ENCODE data around the gene ATG13. TPM values are rescaled to one million over a fixed set of nuclear protein-coding genes. Genes with fewer than 3 reads are reported as not detected.

The ATG13 gene
- total RNA-seq, 1 donor from 2014 or later, result 30.8 TPM

DNA sequence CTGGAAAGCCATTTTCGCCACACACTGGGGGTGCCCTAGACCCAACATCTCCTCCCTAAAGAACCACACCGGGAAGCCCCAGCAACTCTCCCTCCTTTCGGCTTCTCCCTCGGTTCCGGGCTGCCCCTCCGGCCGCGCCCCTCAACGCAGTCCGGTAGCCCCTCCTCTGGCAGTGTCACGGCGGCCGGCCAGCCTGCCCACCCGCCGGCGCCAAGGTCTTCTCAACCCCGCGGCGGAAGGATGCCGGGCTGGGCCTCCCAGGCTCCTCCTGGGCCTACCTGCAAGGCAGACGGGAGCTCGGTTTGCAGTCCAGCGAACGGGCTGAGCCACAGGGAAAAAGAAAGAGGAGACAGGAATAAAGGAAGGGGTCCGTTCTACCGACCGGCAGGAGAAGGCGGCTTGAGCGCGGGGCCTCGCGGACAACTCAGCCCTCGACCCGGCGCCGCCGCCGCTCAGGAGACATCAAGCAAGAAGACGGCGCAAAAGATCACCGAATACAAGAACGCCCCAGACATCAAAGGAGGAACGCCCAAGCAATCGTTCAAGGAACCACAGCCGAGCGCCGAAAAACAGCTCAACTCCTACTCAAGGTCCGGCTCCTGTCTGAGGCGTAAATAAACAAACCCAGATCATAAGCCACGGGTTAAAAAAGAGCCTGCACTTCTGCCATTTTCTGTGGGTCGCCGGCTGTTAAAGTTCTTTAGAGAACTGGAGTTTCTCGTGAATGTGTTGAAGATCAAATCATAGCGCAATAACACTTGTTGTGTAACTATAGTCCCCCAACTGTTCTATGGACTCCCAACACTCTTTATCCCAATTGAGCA is 23.6 kb upstream of the ATG13 start, which contains the start of gene AMBRA1:
Gene AMBRA1 (minus strand): TSS at position 474 of the 824 bp plus-strand sequence. CDS start 45,643 bp downstream, outside the sequence.
- H3K9me3 ChIP-seq (ENCODE audit: control insufficient read depth in 3 of 3, low read length in 3 of 3), result no peaks in the 10 kb centered on the region
- peaks cover 12 to 31% (median 24%) of the 10 kb centered on the region in 3 donors for H3K4me1 ChIP-seq (ENCODE audit: control insufficient read depth in 3 of 3, insufficient read depth in 3 of 3, low read length in 3 of 3)
- peak within 1 kb of the TSS; percentile 75 to 98 (median 81) for H3K4me3 ChIP-seq (ENCODE audit: low read length in 3 of 3)
- peak within 1 kb of the TSS; percentile 78 for H3K27ac ChIP-seq (ENCODE audit: low read depth, low read length)
- peak within 1 kb of the TSS; percentile 90 to 92 (median 91) for H3K9ac ChIP-seq (ENCODE audit: low read depth in 1 of 3, low read length in 3 of 3)
- no peaks in the 10 kb centered on the region for H3K27me3 ChIP-seq (ENCODE audit: control insufficient read depth in 3 of 3, insufficient read depth in 3 of 3, low read length in 3 of 3)
- no peaks in the 10 kb centered on the region for H3K36me3 ChIP-seq (ENCODE audit: control insufficient read depth in 3 of 3, insufficient read depth in 3 of 3, low read length in 3 of 3)

DNA sequence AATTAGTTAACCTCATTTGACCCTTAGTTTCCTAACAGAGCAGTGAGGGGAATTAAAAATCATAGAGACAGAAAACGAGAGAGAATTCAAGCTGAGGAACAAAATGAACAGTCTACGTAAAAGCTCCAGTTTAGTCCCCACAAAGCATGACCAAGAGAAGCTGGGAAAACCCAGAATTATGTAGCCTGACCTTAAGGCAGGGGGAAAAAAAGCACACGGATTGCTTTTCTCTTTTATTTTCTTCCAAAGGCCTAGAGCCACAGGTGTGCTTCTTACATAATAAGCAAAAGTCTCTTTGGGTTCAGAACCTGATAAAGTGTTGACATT is 23.0 kb upstream of the ATG13 start:
- Histone ChIP-seq H3K27me3 (ENCODE audit: control insufficient read depth in 3 of 3, insufficient read depth in 3 of 3, low read length in 3 of 3) (no peaks in the 10 kb centered on the region), H3K9me3 (ENCODE audit: control insufficient read depth in 3 of 3, low read length in 3 of 3) (no peaks in the 10 kb centered on the region), H3K4me1 (ENCODE audit: control insufficient read depth in 3 of 3, insufficient read depth in 3 of 3, low read length in 3 of 3) (peaks cover 12 to 31% (median 24%) of the 10 kb centered on the region in 3 donors), H3K9ac (ENCODE audit: low read depth in 1 of 3, low read length in 3 of 3) (peak overlapping the region; percentile 90 to 92 (median 91)), H3K36me3 (ENCODE audit: control insufficient read depth in 3 of 3, insufficient read depth in 3 of 3, low read length in 3 of 3) (no peaks in the 10 kb centered on the region), H3K27ac (ENCODE audit: low read depth, low read length) (peak overlapping the region; percentile 78), H3K4me3 (ENCODE audit: low read length in 3 of 3) (peak overlapping the region; percentile 75 to 98 (median 81))

DNA sequence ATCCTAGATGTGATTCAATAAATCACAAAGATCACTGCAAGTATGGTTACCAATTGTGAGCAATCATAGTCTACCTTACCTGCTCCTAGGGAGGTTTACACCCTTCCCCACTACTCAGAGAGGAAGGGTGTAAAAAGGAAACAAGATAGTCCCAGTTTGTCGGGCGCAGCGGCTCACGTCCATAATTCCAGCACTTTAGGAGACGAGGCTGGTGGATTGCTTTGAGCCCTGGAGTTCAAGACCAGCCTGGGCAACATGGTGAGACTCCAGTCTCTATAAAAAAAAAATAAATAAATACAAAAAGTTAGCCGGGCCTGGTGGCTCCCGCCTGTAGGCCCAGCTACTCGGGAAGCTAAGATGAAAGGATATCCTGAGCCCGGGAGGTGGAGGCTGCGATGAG is 22.6 kb upstream of the ATG13 start:
- Histone ChIP-seq H3K4me3 (ENCODE audit: low read length in 3 of 3) (peak overlapping the region in 2 of 3 donors; percentile 75 to 98), H3K9me3 (ENCODE audit: control insufficient read depth in 3 of 3, low read length in 3 of 3) (no peaks in the 10 kb centered on the region), H3K36me3 (ENCODE audit: control insufficient read depth in 3 of 3, insufficient read depth in 3 of 3, low read length in 3 of 3) (no peaks in the 10 kb centered on the region), H3K27me3 (ENCODE audit: control insufficient read depth in 3 of 3, insufficient read depth in 3 of 3, low read length in 3 of 3) (no peaks in the 10 kb centered on the region), H3K9ac (ENCODE audit: low read depth in 1 of 3, low read length in 3 of 3) (no peak overlapping the region), H3K27ac (ENCODE audit: low read depth, low read length) (peak overlapping the region; percentile 78), H3K4me1 (ENCODE audit: control insufficient read depth in 3 of 3, insufficient read depth in 3 of 3, low read length in 3 of 3) (peaks cover 12 to 31% (median 24%) of the 10 kb centered on the region in 3 donors)

DNA sequence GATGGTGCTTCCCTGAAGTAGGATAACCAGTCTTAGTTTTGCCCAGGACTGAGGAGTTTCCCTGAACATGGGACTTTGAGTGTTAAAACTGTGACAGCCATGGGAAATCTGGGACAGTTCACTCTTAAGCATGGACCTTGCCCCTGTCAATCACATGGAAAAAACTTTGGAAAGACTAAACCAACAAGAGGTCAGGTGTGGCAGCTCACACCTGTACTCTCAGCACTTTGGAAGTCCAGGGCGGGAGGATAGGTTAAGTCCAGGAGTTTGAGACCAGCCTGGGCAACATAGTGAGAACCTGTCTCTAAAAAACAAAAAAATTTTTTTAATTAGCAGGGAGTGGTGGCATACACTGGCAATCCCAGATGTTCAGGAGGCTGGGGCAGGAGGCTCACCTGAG is 20.2 kb upstream of the ATG13 start:
- Histone ChIP-seq H3K4me1 (ENCODE audit: control insufficient read depth in 3 of 3, insufficient read depth in 3 of 3, low read length in 3 of 3) (peaks cover 7 to 27% (median 16%) of the 10 kb centered on the region in 3 donors), H3K4me3 (ENCODE audit: low read length in 3 of 3) (no peak overlapping the region), H3K9ac (ENCODE audit: low read depth in 1 of 3, low read length in 3 of 3) (no peak overlapping the region), H3K9me3 (ENCODE audit: control insufficient read depth in 3 of 3, low read length in 3 of 3) (no peaks in the 10 kb centered on the region), H3K36me3 (ENCODE audit: control insufficient read depth in 3 of 3, insufficient read depth in 3 of 3, low read length in 3 of 3) (no peaks in the 10 kb centered on the region), H3K27ac (ENCODE audit: low read depth, low read length) (no peak overlapping the region), H3K27me3 (ENCODE audit: control insufficient read depth in 3 of 3, insufficient read depth in 3 of 3, low read length in 3 of 3) (no peaks in the 10 kb centered on the region)

DNA sequence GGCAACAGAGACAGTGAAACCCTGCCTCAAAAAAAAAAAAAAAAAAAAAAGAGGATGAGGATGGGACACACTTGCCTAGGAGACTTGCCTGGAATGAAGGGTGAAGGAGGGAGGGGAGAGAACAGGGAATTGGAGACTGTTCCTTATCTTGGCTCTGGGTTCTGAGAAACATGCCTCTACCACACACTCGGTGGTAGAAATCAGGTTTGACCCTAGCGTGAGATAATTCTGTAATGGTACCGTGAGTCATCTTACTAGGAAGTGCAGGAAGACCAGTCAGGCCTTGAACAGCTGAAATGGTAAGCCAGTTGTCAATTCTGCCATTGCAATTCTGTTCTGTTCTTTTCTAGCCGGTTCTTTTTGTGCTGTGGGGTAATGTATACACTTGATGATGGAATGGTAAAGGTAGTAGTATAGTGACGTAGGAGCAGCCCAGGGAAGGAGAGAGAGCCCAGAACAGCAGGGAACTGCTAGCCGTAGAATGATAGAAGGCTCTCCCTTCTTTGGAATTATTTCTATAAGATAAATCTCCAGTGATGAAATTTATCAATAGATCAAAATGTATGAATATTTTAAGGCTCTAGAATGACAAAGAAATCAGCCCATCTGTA is 19.6 kb upstream of the ATG13 start:
- H3K4me3 ChIP-seq (ENCODE audit: low read length in 3 of 3), result no peak overlapping the region

DNA sequence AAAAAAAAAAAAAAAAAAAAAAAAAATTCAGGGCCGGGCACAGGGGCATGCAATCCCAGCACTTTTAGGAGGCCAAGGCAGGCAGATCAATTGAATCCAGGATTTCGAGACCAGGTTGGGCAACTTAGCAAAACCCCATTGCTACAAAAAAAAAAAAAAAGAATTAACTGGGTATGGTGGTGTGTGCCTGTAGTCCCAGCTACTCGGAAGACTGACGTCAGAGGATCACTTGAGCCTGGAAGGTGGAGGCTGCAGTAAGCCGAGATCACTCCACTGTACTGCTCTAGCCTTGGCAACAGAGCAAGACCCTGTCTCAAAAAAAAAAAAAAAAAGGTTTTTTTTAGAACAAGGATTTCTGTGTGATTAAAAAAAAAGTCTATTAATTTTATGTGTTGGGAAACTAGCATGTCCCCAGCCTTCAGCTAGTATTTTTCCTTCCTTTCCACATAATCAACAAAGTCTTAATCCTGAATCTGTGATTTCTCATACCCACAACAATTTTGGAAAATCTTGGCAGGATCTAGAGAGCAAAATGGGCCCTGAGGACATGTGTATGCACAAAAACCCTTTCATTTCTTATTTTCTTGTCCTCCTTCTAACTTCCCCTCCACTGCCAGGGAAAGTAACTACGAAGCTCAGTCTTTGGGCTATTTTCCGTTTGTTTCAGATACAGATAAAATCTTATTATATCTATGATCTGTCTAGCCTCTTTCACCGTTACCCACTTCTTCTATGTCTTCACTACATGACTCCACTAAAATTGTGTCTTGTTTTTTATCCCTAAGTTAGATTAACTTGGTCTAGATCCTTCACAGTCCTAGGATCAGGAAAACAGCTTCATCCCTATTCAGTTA is 17.8 kb upstream of the ATG13 start:
- Histone ChIP-seq H3K9me3 (ENCODE audit: control insufficient read depth in 3 of 3, low read length in 3 of 3) (no peaks in the 10 kb centered on the region), H3K9ac (ENCODE audit: low read depth in 1 of 3, low read length in 3 of 3) (no peak overlapping the region), H3K4me1 (ENCODE audit: control insufficient read depth in 3 of 3, insufficient read depth in 3 of 3, low read length in 3 of 3) (peaks cover 0 to 9% (median 0%) of the 10 kb centered on the region in 3 donors), H3K27ac (ENCODE audit: low read depth, low read length) (peak overlapping the region; percentile 28), H3K27me3 (ENCODE audit: control insufficient read depth in 3 of 3, insufficient read depth in 3 of 3, low read length in 3 of 3) (no peaks in the 10 kb centered on the region), H3K4me3 (ENCODE audit: low read length in 3 of 3) (no peak overlapping the region), H3K36me3 (ENCODE audit: control insufficient read depth in 3 of 3, insufficient read depth in 3 of 3, low read length in 3 of 3) (peaks cover 0 to 4% (median 3%) of the 10 kb centered on the region in 3 donors)

More for the DNA sequence above, 19.6 kb upstream of the ATG13 start:
- peaks cover 1 to 21% (median 11%) of the 10 kb centered on the region in 3 donors for H3K4me1 ChIP-seq (ENCODE audit: control insufficient read depth in 3 of 3, insufficient read depth in 3 of 3, low read length in 3 of 3)
- H3K27ac ChIP-seq (ENCODE audit: low read depth, low read length), result no peak overlapping the region
- H3K9me3 ChIP-seq (ENCODE audit: control insufficient read depth in 3 of 3, low read length in 3 of 3), result no peaks in the 10 kb centered on the region
- no peak overlapping the region for H3K9ac ChIP-seq (ENCODE audit: low read depth in 1 of 3, low read length in 3 of 3)
- no peaks in the 10 kb centered on the region for H3K27me3 ChIP-seq (ENCODE audit: control insufficient read depth in 3 of 3, insufficient read depth in 3 of 3, low read length in 3 of 3)
- H3K36me3 ChIP-seq (ENCODE audit: control insufficient read depth in 3 of 3, insufficient read depth in 3 of 3, low read length in 3 of 3), result no peaks in the 10 kb centered on the region

DNA sequence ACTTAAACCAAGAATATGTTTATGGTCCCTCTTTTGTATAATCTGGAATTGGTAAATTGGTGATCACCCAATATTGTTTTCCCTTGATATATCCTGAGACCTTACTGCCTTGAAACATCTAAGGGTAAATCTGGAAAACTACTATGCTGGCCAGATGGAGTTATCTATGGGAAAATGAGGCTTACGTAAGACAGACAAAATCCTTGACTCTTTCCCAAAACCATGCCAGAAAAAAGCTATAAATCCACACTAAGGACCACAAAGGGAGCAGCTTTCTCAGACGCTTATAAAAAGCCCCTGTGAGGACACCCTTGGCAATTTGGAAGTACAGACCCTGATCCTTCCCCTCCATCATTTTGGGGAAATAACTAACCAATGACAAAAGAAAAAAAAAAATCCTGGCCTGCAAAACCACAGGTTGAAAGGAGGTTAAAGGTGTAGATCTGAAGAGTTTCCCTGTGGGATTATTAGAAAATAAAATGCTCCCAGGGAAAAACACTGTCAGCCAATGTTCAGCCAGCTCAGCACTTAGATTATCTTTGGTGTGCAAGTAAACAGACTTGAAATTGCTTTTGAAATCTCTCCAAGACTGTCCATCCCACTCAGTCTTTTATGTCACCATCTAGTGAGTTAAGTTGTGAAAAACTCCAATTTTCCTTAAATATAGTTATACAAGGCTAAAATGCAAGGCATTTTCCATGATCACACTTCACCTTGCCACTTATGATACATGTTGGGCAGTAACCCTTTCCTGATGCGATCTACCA is 17.0 kb upstream of the ATG13 start:
- Histone ChIP-seq H3K27me3 (ENCODE audit: control insufficient read depth in 3 of 3, insufficient read depth in 3 of 3, low read length in 3 of 3) (no peaks in the 10 kb centered on the region), H3K9me3 (ENCODE audit: control insufficient read depth in 3 of 3, low read length in 3 of 3) (no peaks in the 10 kb centered on the region), H3K4me1 (ENCODE audit: control insufficient read depth in 3 of 3, insufficient read depth in 3 of 3, low read length in 3 of 3) (peaks cover 0 to 7% (median 0%) of the 10 kb centered on the region in 3 donors), H3K27ac (ENCODE audit: low read depth, low read length) (peak overlapping the region; percentile 28), H3K9ac (ENCODE audit: low read depth in 1 of 3, low read length in 3 of 3) (no peak overlapping the region), H3K4me3 (ENCODE audit: low read length in 3 of 3) (no peak overlapping the region), H3K36me3 (ENCODE audit: control insufficient read depth in 3 of 3, insufficient read depth in 3 of 3, low read length in 3 of 3) (peaks cover 0 to 4% (median 3%) of the 10 kb centered on the region in 3 donors)

DNA sequence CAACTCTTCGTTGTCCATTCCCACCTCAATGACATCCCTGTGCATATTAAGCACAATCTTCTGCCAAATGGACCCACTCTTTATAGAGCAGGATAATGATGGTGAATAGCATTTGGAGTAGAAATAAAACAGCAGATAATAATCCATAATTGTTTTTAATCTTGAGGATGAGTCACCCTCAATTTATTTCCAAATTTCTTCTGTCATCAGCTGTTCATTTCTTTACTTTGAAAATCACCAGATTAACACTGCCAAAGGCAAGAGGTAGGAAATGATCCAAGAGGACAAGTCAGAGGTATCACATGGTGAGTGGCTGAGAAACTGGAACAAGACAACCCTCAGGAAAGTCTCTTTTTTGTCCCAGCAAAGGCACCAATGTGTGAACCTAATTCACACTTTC is 16.2 kb upstream of the ATG13 start:
- Histone ChIP-seq H3K4me3 (ENCODE audit: low read length in 3 of 3) (no peak overlapping the region), H3K36me3 (ENCODE audit: control insufficient read depth in 3 of 3, insufficient read depth in 3 of 3, low read length in 3 of 3) (peaks cover 0 to 4% (median 3%) of the 10 kb centered on the region in 3 donors), H3K9me3 (ENCODE audit: control insufficient read depth in 3 of 3, low read length in 3 of 3) (no peaks in the 10 kb centered on the region), H3K4me1 (ENCODE audit: control insufficient read depth in 3 of 3, insufficient read depth in 3 of 3, low read length in 3 of 3) (peaks cover 0 to 7% (median 0%) of the 10 kb centered on the region in 3 donors), H3K27ac (ENCODE audit: low read depth, low read length) (no peak overlapping the region), H3K27me3 (ENCODE audit: control insufficient read depth in 3 of 3, insufficient read depth in 3 of 3, low read length in 3 of 3) (no peaks in the 10 kb centered on the region), H3K9ac (ENCODE audit: low read depth in 1 of 3, low read length in 3 of 3) (peak overlapping the region in 1 of 3 donors; percentile 17)

DNA sequence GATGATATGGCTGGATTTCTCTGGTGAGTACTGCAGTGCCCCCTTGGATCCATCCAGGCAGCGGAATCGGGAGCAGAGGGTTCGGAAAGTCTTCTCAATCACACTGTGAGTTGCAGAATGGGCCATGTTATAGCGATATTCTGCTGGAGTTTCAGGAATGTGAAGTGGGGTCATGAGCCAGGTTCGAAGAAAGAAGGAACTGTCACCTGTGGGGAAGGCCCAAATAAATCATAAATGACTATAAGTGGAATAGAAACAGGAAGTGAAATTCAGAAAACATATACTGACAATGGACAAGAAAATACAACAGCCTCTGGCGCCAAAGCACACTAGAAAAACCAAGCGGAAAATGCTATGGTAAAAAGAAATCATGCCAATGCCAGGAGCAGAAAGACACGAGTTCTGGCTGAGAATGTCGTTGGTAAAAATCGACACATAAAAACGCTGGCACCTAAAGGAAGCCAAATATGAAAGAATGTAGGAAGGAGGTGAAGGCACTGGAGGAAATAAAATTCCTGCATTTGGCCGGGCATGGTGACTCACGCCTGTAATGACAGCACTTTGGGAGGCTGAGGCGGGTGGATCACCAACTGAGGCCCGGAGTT is 13.5 kb upstream of the ATG13 start:
- Histone ChIP-seq H3K4me1 (ENCODE audit: control insufficient read depth in 3 of 3, insufficient read depth in 3 of 3, low read length in 3 of 3) (peaks cover 0 to 7% (median 0%) of the 10 kb centered on the region in 3 donors), H3K36me3 (ENCODE audit: control insufficient read depth in 3 of 3, insufficient read depth in 3 of 3, low read length in 3 of 3) (peaks cover 0 to 4% (median 3%) of the 10 kb centered on the region in 3 donors), H3K9ac (ENCODE audit: low read depth in 1 of 3, low read length in 3 of 3) (no peak overlapping the region), H3K9me3 (ENCODE audit: control insufficient read depth in 3 of 3, low read length in 3 of 3) (no peaks in the 10 kb centered on the region), H3K27ac (ENCODE audit: low read depth, low read length) (no peak overlapping the region), H3K4me3 (ENCODE audit: low read length in 3 of 3) (no peak overlapping the region), H3K27me3 (ENCODE audit: control insufficient read depth in 3 of 3, insufficient read depth in 3 of 3, low read length in 3 of 3) (no peaks in the 10 kb centered on the region)

Data from skeletal muscle tissue (tissue), 4 donors.